SIG-M5 (cell line): ENCODE results near the gene PNKD.
A peak's percentile ranks its signal among the peaks of the same experiment; 100 is the strongest.

Experiments used
- DNase-seq: peaks from one replicate; lab custom pipeline; 2025; lab: John Stamatoyannopoulos, UW

The PNKD gene

GRCh38 chr2:218317835-218318234 lies 47.5 kb downstream of the PNKD start:
- DNase-seq: no peak

GRCh38 chr2:218318241-218318640 lies 47.9 kb downstream of the PNKD start:
- DNase-seq: no peak

GRCh38 chr2:218319813-218320365 lies 49.6 kb downstream of the PNKD start:
- no peak for DNase-seq

- DNase-seq: no peak
Observed at GRCh38 chr2:218320704-218321336, 50.5 kb downstream of the PNKD start.

GRCh38 chr2:218322768-218323525 lies 52.6 kb downstream of the PNKD start:
- DNase-seq: no peak

GRCh38 chr2:218323526-218324472 lies 53.5 kb downstream of the PNKD start:
- DNase-seq: no peak

GRCh38 chr2:218325566-218326160 lies 55.3 kb downstream of the PNKD start:
- DNase-seq: no peak

GRCh38 chr2:218326315-218326714 lies 56.0 kb downstream of the PNKD start:
- no peak for DNase-seq

GRCh38 chr2:218327451-218328210 lies 57.3 kb downstream of the PNKD start:
- DNase-seq: no peak

- no peak for DNase-seq
Observed at GRCh38 chr2:218328294-218328693, 58.0 kb downstream of the PNKD start.

GRCh38 chr2:218329027-218329825 lies 58.9 kb downstream of the PNKD start:
- no peak for DNase-seq

- no peak for DNase-seq
Observed at GRCh38 chr2:218329826-218330593, 59.7 kb downstream of the PNKD start.

- no peak for DNase-seq
Observed at GRCh38 chr2:218331745-218332144, 61.4 kb downstream of the PNKD start.

- DNase-seq: no peak
Observed at GRCh38 chr2:218332288-218332687, 62.0 kb downstream of the PNKD start.

GRCh38 chr2:218332920-218333645 lies 62.8 kb downstream of the PNKD start:
- peak; percentile 59 for DNase-seq

- DNase-seq: no peak
Observed at GRCh38 chr2:218334531-218334930, 64.2 kb downstream of the PNKD start.

- DNase-seq: no peak
Observed at GRCh38 chr2:218340656-218341055, 70.3 kb downstream of the PNKD start.

GRCh38 chr2:218341381-218341780 lies 71.1 kb downstream of the PNKD start:
- DNase-seq: no peak

GRCh38 chr2:218342837-218343236 lies 72.5 kb downstream of the PNKD start:
- DNase-seq: no peak
